ENCODE results near the gene SCAMP5. TPM values are rescaled to one million over a fixed set of nuclear protein-coding genes. Genes with fewer than 3 reads are reported as not detected.

Gene SCAMP5
- total and polyA plus RNA-seq, 2 of the 4 experiments (the other 2 are of a cell fraction) = 0.36 to 1.6 TPM

GRCh38 chr15:74951006-74951405 lies 44.4 kb upstream of the SCAMP5 start:
- H3K27me3 ChIP-seq (ENCODE audit: control insufficient read depth, insufficient read depth, low read length) = peaks cover 5% of the 10 kb centered on the region
- no peaks in the 10 kb centered on the region for H3K9me3 ChIP-seq (ENCODE audit: control insufficient read depth, insufficient read depth, low read length)
- no peak overlapping the region for H3K4ac ChIP-seq (ENCODE audit: low read depth, low read length)
- H3K18ac ChIP-seq (ENCODE audit: low read depth, low read length) = no peak overlapping the region
- peaks cover 5% of the 10 kb centered on the region; the same call in 1 of the 2 replicates for H3K4me1 ChIP-seq (ENCODE audit: control insufficient read depth, insufficient read depth, low read length)
- H3K56ac ChIP-seq (ENCODE audit: extremely low read depth, insufficient read depth, low read length) = no peak overlapping the region
- no peak overlapping the region for H2BK120ac ChIP-seq (ENCODE audit: low read depth, low read length)
- H3K9me1 ChIP-seq (ENCODE audit: insufficient read depth, low read length) = no peaks in the 10 kb centered on the region
- H3K14ac ChIP-seq (replicated peaks; ENCODE audit: low read depth, low read length) = no peak overlapping the region
- no peak overlapping the region for H2AFZ ChIP-seq (replicated peaks; ENCODE audit: low read length, poor library complexity)
- WGBS, 2 experiments (ENCODE audit: extremely low coverage in 2 of 2, insufficient read length in 1 of 2) = 73% methylated on average over 1 of the region's 3 CpGs; no CpG with 5 or more reads in 1 of the 2 experiments
- ATAC-seq (ENCODE audit: low read depth) (no peak), DNase-seq (no peak)
- no peak for TF ChIP-seq RFX5 (IDR thresholded peaks at IDR 0.05; ENCODE audit: low read depth, low read length)
- no peak for TF ChIP-seq ELK1 (IDR thresholded peaks at IDR 0.05; ENCODE audit: borderline replicate concordance, low read depth, low read length)
- no peak for TF ChIP-seq FOS (IDR thresholded peaks at IDR 0.05; ENCODE audit: low read depth, low read length)
- no peak for TF ChIP-seq CEBPB (IDR thresholded peaks at IDR 0.05; ENCODE audit: low read depth, low read length)
- TF ChIP-seq MAZ (IDR thresholded peaks at IDR 0.05; ENCODE audit: borderline replicate concordance, low read depth, low read length) = no peak
- no peak for TF ChIP-seq USF2 (IDR thresholded peaks at IDR 0.05; ENCODE audit: low read depth, low read length)
- TF ChIP-seq POLR2A (IDR thresholded peaks at IDR 0.05; ENCODE audit: low read depth, low read length) = no peak
- TF ChIP-seq BHLHE40 (IDR thresholded peaks at IDR 0.05; ENCODE audit: low read depth, low read length) = no peak
- TF ChIP-seq MXI1 (IDR thresholded peaks at IDR 0.05; ENCODE audit: borderline replicate concordance, low read depth, low read length) = no peak
- TF ChIP-seq SMC3 (IDR thresholded peaks at IDR 0.05; ENCODE audit: low read depth, low read length) = no peak
- H2BK15ac ChIP-seq (ENCODE audit: low read depth, low read length) = no peak overlapping the region
- H4K8ac ChIP-seq (ENCODE audit: low read depth in 2 of 2, low read length in 2 of 2) = no peak overlapping the region
- H3K79me1 ChIP-seq (ENCODE audit: low read depth in 1 of 2, low read length in 2 of 2) = no peaks in the 10 kb centered on the region
- H4K20me1 ChIP-seq (ENCODE audit: insufficient read depth, low read length) = no peaks in the 10 kb centered on the region; the same call in 1 of the 2 replicates
- no peak overlapping the region for H3K23ac ChIP-seq (ENCODE audit: low read depth, low read length)
- in situ Hi-C loops (cut with MboI; ENCODE audit: low sequenced_read_pairs) (no loop called here), intact Hi-C loops (cut with micrococcal nuclease) (loop anchor here (5.0 to 10.0 kb wide), 2 partner anchors 314 to 576 kb away; no protein-coding TSS in a partner anchor), dilution Hi-C loops (cut with HindIII; ENCODE audit: low sequenced_read_pairs, unreplicated experiment) (no loop called here)
- H3K36me3 ChIP-seq (ENCODE audit: control insufficient read depth, insufficient read depth, low read length) = no peaks in the 10 kb centered on the region
- H3K4me3 ChIP-seq (ENCODE audit: insufficient read depth, low read depth, low read length) = no peak overlapping the region
- no TSS peak for BruUV-seq (replicated peaks)
- H4K91ac ChIP-seq (ENCODE audit: insufficient read depth, low read depth, low read length) = no peak overlapping the region
- ChIA-PET POLR2A (ENCODE audit: unreplicated experiment) (interaction anchor here (1.0 kb wide), 1 partner anchor 12 kb away, joined by 6 read pairs; no protein-coding TSS in a partner anchor), CTCF (interaction anchor here (0.6 to 1.4 kb wide), 7 partner anchors 8 to 312 kb away, joined by 3 to 9 read pairs (median 4); no protein-coding TSS in a partner anchor)
- H4K5ac ChIP-seq (ENCODE audit: low read depth, low read length) = no peak overlapping the region
- no peak overlapping the region for H2BK5ac ChIP-seq (ENCODE audit: low read depth, low read length, poor library complexity, severe bottlenecking)
- H3K4me2 ChIP-seq (ENCODE audit: low read depth, low read length) = no peak overlapping the region
- no peak overlapping the region for H3K9ac ChIP-seq (ENCODE audit: low read depth, low read length)
- no peak overlapping the region for H2BK20ac ChIP-seq (ENCODE audit: low read depth, low read length)
- H2AK9ac ChIP-seq (replicated peaks; ENCODE audit: low read depth, low read length, poor library complexity) = no peak overlapping the region
- H3K27ac ChIP-seq (ENCODE audit: insufficient read depth, low read length) = no peak overlapping the region
- H2AK5ac ChIP-seq (ENCODE audit: low read depth, low read length) = no peak overlapping the region
